Esophagus muscularis mucosa (tissue), 4 donors: ENCODE results near the gene DHPS.

Experiments used
- EP300 ChIP-seq: sonication (generic); formaldehyde crosslinking; IDR thresholded peaks from one replicate; pipeline ENCODE4 v1.6.1; 2017; ENCODE audit warnings: antibody characterized with exemption
- POLR2A ChIP-seq: fragments of 450-650 bp; IDR thresholded peaks from one replicate; pipeline ENCODE4 v1.6.1; 2017; ENCODE audit warnings: antibody characterized with exemption, moderate library complexity, mild to moderate bottlenecking, low read depth
- TF ChIP-seq, protein P1 (sequence below), 3 experiments: fragments of 200-600 bp in 2 of 3; fragments of 450-650 bp in 1 of 3; sonication (generic) in 2 of 3; IDR thresholded peaks; one replicate each; pipeline ENCODE4 v1.5.1; 2017 to 2019; ENCODE audit warnings: antibody characterized with exemption in 3 of 3, mild to moderate bottlenecking in 2 of 3, moderate library complexity in 1 of 3

DNA sequence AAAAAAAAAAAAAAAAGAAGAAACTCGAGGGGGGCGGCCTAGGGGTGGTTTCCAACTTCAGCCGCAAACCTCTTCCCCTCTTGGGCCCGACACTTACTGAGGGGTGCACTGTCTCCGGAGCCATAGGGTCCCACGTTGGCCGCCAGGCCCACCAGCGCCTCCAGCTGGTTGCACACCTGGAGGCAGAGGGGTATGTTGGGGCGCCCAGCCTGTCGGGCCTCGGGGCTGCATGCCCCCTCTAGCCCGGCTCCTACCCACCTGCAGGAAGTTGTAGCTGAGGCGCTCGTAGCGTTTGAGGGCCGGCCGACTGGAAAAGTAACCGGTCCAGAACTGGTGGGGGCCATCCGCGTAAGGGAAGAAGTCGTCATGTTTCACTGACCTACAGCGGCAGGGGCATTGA lies 23.7 kb downstream of the DHPS start:
- TF ChIP-seq EP300 (no peak), POLR2A (no peak)
- TF ChIP-seq, protein P1, sequence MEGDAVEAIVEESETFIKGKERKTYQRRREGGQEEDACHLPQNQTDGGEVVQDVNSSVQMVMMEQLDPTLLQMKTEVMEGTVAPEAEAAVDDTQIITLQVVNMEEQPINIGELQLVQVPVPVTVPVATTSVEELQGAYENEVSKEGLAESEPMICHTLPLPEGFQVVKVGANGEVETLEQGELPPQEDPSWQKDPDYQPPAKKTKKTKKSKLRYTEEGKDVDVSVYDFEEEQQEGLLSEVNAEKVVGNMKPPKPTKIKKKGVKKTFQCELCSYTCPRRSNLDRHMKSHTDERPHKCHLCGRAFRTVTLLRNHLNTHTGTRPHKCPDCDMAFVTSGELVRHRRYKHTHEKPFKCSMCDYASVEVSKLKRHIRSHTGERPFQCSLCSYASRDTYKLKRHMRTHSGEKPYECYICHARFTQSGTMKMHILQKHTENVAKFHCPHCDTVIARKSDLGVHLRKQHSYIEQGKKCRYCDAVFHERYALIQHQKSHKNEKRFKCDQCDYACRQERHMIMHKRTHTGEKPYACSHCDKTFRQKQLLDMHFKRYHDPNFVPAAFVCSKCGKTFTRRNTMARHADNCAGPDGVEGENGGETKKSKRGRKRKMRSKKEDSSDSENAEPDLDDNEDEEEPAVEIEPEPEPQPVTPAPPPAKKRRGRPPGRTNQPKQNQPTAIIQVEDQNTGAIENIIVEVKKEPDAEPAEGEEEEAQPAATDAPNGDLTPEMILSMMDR (IDR thresholded peaks at IDR 0.05) = no peak
